Measurements from ENCODE around the gene COLEC11. TPM values are rescaled to one million over a fixed set of nuclear protein-coding genes. Genes with fewer than 3 reads are reported as not detected.

Gene COLEC11
- polyA plus RNA-seq, 1 donor = 1.5 TPM

DNA sequence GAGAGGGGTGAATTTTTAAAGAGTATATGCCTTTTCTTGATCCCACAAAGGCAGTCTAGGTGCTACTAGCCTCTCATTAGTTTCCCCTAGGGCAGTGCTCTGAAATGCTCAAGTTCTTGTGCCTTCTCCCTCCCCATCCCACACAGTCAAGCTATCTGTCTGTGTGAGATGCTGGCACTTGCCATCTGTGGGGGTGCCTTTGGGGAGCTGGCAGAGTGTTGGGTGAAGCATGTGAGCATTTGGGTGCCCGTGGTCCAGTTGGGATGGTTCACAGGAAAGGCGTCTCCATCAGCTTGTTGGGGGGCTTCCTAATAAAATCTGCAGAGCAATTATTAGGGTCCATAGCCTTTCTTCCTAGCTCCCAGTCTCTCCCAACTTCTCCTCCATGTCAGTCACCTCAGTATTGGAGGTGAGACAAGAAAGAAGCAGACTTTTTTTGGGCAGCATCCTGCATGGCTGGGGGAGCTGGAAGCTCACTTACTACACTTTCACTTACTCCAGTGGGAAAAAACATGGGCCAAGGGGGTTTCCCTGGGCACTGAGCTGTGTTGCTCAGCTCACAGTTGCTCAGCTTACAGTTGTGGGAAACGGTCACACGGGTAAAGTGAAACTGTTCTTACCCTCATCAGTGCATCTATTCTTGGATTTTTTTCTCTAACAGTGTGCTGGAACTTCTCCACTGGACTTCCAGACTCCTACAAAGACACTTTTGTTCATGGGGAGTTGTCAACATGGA lies 29.3 kb downstream of the COLEC11 start:
- peaks cover 2% of the 10 kb centered on the region for H3K4me1 ChIP-seq (ENCODE audit: control insufficient read depth, insufficient read depth, low read length)
- H3K9me3 ChIP-seq (ENCODE audit: control insufficient read depth, low read depth, low read length) = no peaks in the 10 kb centered on the region
- no peak overlapping the region for H3K27ac ChIP-seq (ENCODE audit: low read length)
- no peaks in the 10 kb centered on the region for H3K27me3 ChIP-seq (ENCODE audit: control insufficient read depth, insufficient read depth, low read length)
- no peaks in the 10 kb centered on the region for H3K36me3 ChIP-seq (ENCODE audit: control insufficient read depth, insufficient read depth, low read length)
- H3K4me3 ChIP-seq (ENCODE audit: low read length) = no peak overlapping the region
- DNase-seq = no peak
- no CpG with 5 or more reads among the region's 4 CpGs for WGBS (ENCODE audit: insufficient coverage, low lambda C conversion rate)

DNA sequence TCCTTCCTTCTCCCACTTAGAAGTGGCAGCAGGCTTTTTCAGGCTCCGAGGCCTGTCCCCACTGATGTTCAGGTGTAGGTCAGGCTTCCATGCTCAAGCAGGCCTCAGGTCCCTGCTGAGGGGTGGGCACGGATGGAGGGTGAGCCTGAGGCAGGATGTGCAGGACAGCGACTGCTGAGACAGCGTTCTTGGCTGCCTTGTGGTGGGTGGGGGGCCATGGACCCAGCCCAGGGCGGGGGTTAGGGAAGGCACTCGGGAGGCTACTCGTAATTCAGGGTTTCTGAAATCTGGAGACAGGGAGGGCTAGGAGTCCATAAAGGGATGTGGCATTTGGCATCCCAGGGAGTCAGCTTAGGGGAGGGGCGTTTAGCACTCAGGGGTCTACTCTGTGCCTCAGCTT lies 30.3 kb downstream of the COLEC11 start:
- DNase-seq = no peak
- H3K36me3 ChIP-seq (ENCODE audit: control insufficient read depth, insufficient read depth, low read length) = no peaks in the 10 kb centered on the region
- no peak overlapping the region for H3K27ac ChIP-seq (ENCODE audit: low read length)
- no peak overlapping the region for H3K4me3 ChIP-seq (ENCODE audit: low read length)
- no CpG with 5 or more reads among the region's 8 CpGs for WGBS (ENCODE audit: insufficient coverage, low lambda C conversion rate)
- H3K4me1 ChIP-seq (ENCODE audit: control insufficient read depth, insufficient read depth, low read length) = peaks cover 2% of the 10 kb centered on the region
- H3K27me3 ChIP-seq (ENCODE audit: control insufficient read depth, insufficient read depth, low read length) = no peaks in the 10 kb centered on the region
- no peaks in the 10 kb centered on the region for H3K9me3 ChIP-seq (ENCODE audit: control insufficient read depth, low read depth, low read length)

DNA sequence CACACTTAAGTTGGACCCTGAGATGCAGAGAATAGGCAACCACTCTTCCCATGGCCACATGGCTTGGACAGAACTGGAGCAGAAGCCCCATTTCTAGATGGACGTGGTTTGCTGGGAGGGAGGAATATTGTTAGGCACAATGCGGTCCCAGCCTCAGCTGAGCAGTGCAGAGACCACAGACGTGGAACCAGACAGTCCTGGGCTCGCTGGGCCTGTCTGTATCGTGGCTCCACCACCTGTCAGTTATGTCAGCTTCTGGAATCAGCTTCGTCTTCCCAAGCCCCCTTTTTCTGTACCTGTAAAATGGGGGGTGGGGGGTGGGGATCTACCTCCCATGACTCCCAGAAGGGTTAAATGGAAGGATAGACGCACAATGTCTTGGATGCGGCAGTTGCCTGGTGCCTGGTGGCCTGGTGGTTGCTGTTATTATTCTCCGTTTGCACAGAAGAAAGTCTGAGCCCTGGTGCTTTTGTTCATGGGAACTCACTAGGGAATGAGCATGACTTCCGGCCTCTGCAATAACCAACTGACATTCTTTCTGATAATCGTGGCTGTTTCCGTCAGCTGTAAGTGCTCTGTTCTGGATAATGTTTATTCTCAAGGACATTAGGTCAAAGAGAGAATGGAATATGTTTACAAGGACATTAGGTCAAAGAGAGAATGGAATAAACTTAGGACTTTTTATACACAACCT lies 31.4 kb downstream of the COLEC11 start:
- H3K27me3 ChIP-seq (ENCODE audit: control insufficient read depth, insufficient read depth, low read length) = no peaks in the 10 kb centered on the region
- peaks cover 2% of the 10 kb centered on the region for H3K4me1 ChIP-seq (ENCODE audit: control insufficient read depth, insufficient read depth, low read length)
- no peaks in the 10 kb centered on the region for H3K36me3 ChIP-seq (ENCODE audit: control insufficient read depth, insufficient read depth, low read length)
- H3K9me3 ChIP-seq (ENCODE audit: control insufficient read depth, low read depth, low read length) = no peaks in the 10 kb centered on the region
- H3K4me3 ChIP-seq (ENCODE audit: low read length) = no peak overlapping the region
- DNase-seq = peak in 1 of 2 donors; percentile 34
- 40% methylated on average over 1 of the region's 12 CpGs for WGBS (ENCODE audit: insufficient coverage, low lambda C conversion rate)
- H3K27ac ChIP-seq (ENCODE audit: low read length) = peak overlapping the region; percentile 10

DNA sequence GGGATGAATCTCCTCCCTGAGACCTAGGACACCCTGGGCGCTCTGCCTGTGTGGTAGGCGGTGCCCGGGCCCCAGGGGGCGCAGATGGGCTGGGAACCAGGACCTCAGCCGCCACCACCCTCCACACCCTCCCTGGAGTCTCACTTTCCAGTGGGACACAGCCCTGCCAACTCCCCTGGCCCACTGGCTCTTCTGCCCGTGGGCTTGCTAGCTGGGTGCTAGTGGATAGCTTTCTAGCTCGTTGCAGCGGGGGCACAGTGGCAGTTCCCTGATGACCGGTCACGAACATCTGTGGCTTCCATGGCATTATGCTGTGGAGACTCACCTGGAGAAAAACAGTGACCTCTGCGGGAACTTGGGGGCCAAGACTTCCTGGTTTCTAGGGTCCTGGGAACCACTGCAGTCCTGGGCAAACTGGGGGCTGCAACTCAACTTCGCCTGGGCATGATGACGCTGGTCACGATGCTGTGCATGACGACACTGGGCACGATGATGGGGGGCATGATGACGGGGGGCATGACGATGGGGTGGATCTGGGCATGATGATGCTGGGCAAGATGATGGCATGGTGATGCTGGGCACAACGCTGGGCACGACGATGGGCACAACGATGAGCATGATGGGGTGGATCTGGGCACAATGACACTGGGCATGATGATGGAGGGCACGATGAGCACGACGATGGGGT lies 32.0 kb downstream of the COLEC11 start:
- peaks cover 2% of the 10 kb centered on the region for H3K4me1 ChIP-seq (ENCODE audit: control insufficient read depth, insufficient read depth, low read length)
- WGBS (ENCODE audit: insufficient coverage, low lambda C conversion rate) = no CpG with 5 or more reads among the region's 25 CpGs
- no peaks in the 10 kb centered on the region for H3K9me3 ChIP-seq (ENCODE audit: control insufficient read depth, low read depth, low read length)
- no peaks in the 10 kb centered on the region for H3K27me3 ChIP-seq (ENCODE audit: control insufficient read depth, insufficient read depth, low read length)
- H3K4me3 ChIP-seq (ENCODE audit: low read length) = no peak overlapping the region
- no peak for DNase-seq
- no peaks in the 10 kb centered on the region for H3K36me3 ChIP-seq (ENCODE audit: control insufficient read depth, insufficient read depth, low read length)
- H3K27ac ChIP-seq (ENCODE audit: low read length) = no peak overlapping the region

DNA sequence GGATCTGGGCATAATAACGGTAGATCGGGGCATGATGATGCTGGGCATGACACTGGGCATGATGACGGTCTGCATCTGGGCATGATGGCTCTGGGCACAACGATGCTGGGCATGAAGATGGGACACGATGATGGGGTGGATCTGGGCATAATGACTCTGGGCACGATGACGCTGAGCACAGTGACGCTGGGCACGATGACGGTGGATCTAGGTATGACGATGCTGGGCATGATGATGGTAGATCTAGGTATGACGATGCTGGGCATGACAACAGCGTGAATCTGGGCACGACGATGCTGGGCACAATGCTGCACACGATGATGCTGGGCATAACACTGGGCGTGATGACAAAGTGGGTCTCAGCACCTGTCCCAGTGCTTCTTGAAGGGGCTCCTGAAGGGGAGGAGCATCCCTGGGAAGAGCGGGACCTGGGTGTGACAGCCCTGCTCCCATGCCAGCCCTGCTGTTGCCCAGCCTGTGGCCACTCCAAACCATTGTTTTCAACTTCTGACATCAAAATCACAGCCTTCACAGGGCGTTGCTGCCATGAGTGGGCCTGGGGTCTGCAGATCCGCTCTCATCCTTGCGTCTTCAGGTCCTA lies 32.7 kb downstream of the COLEC11 start:
- no peak for DNase-seq
- H3K27ac ChIP-seq (ENCODE audit: low read length) = no peak overlapping the region
- WGBS (ENCODE audit: insufficient coverage, low lambda C conversion rate) = no CpG with 5 or more reads among the region's 21 CpGs

DNA sequence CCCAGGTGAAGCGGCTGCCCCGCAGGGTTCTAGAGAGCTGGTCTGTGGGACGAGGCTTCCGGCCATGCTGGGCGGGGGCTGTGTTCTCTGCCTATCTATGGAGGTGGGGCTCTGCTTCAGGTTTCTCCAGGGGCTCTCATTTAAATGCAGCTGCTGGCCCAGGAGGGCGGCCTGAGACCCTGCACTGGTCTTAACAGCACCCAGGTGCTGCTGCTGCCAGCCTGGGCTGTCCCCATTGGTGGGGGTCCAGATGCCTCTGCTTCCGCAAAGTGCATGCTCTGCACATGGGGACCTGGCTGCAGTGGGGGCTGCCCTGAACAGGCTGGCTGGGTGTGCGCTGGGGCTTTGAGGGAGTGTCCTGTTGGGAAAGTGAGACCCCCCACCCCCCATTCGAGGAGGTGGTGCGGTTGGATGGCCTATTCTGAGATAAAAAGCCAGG lies 33.3 kb downstream of the COLEC11 start:
- no peaks in the 10 kb centered on the region for H3K9me3 ChIP-seq (ENCODE audit: control insufficient read depth, low read depth, low read length)
- no peaks in the 10 kb centered on the region for H3K36me3 ChIP-seq (ENCODE audit: control insufficient read depth, insufficient read depth, low read length)
- no peak overlapping the region for H3K4me3 ChIP-seq (ENCODE audit: low read length)
- no CpG with 5 or more reads among the region's 10 CpGs for WGBS (ENCODE audit: insufficient coverage, low lambda C conversion rate)
- no peaks in the 10 kb centered on the region for H3K27me3 ChIP-seq (ENCODE audit: control insufficient read depth, insufficient read depth, low read length)
- no peak for DNase-seq
- H3K27ac ChIP-seq (ENCODE audit: low read length) = no peak overlapping the region
- H3K4me1 ChIP-seq (ENCODE audit: control insufficient read depth, insufficient read depth, low read length) = peaks cover 2% of the 10 kb centered on the region

More for the DNA sequence above, 32.7 kb downstream of the COLEC11 start:
- H3K27me3 ChIP-seq (ENCODE audit: control insufficient read depth, insufficient read depth, low read length) = no peaks in the 10 kb centered on the region
- no peak overlapping the region for H3K4me3 ChIP-seq (ENCODE audit: low read length)
- H3K4me1 ChIP-seq (ENCODE audit: control insufficient read depth, insufficient read depth, low read length) = peaks cover 2% of the 10 kb centered on the region
- no peaks in the 10 kb centered on the region for H3K9me3 ChIP-seq (ENCODE audit: control insufficient read depth, low read depth, low read length)
- H3K36me3 ChIP-seq (ENCODE audit: control insufficient read depth, insufficient read depth, low read length) = no peaks in the 10 kb centered on the region

DNA sequence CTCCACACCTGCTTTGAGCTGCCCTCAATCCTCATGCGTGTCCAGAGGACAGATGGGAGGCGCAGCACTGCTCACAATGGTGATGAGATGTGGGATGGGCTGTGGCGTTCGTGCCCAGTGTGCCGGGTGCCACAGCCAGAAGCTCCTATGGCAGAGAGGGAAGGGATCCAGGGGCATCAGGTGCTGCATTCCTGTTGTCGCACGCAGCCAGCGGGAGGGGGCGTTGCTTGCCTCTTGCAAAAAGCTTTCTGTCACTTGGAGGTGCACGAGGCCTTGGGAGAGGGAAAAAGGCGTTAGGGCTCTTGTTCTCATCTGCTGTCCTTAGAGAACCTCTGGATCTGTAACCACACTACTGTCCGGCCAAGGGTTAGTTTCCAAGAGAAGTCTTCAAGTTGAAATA lies 33.9 kb downstream of the COLEC11 start:
- Histone ChIP-seq H3K27me3 (ENCODE audit: control insufficient read depth, insufficient read depth, low read length) (no peaks in the 10 kb centered on the region), H3K4me1 (ENCODE audit: control insufficient read depth, insufficient read depth, low read length) (peaks cover 2% of the 10 kb centered on the region), H3K27ac (ENCODE audit: low read length) (no peak overlapping the region), H3K4me3 (ENCODE audit: low read length) (no peak overlapping the region), H3K36me3 (ENCODE audit: control insufficient read depth, insufficient read depth, low read length) (no peaks in the 10 kb centered on the region), H3K9me3 (ENCODE audit: control insufficient read depth, low read depth, low read length) (no peaks in the 10 kb centered on the region)
- no CpG with 5 or more reads among the region's 12 CpGs for WGBS (ENCODE audit: insufficient coverage, low lambda C conversion rate)
- no peak for DNase-seq

DNA sequence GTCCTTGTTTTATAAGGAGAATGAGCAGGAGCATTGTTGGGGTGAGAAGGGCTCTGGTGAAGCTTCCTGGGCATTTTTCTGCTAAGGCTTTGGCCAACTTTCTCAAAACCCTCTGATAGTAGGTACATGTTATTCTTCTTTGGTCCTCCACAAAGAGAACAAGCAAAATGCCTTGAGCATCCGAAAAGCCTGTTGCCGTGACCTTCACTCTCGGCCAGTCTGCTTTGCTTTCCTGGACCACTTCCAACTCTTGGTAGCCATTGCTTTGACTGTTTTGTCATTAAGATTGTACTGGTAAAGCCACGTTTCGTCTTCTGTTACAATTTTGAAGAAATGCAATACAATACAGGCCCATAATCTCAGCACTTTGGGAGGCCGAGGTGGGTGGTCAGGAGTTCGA lies 35.7 kb downstream of the COLEC11 start:
- Histone ChIP-seq H3K4me3 (ENCODE audit: low read length) (no peak overlapping the region), H3K27ac (ENCODE audit: low read length) (no peak overlapping the region), H3K4me1 (ENCODE audit: control insufficient read depth, insufficient read depth, low read length) (peaks cover 2% of the 10 kb centered on the region), H3K27me3 (ENCODE audit: control insufficient read depth, insufficient read depth, low read length) (no peaks in the 10 kb centered on the region), H3K9me3 (ENCODE audit: control insufficient read depth, low read depth, low read length) (no peaks in the 10 kb centered on the region), H3K36me3 (ENCODE audit: control insufficient read depth, insufficient read depth, low read length) (no peaks in the 10 kb centered on the region)
- DNase-seq = no peak
- WGBS (ENCODE audit: insufficient coverage, low lambda C conversion rate) = no CpG with 5 or more reads among the region's 7 CpGs

DNA sequence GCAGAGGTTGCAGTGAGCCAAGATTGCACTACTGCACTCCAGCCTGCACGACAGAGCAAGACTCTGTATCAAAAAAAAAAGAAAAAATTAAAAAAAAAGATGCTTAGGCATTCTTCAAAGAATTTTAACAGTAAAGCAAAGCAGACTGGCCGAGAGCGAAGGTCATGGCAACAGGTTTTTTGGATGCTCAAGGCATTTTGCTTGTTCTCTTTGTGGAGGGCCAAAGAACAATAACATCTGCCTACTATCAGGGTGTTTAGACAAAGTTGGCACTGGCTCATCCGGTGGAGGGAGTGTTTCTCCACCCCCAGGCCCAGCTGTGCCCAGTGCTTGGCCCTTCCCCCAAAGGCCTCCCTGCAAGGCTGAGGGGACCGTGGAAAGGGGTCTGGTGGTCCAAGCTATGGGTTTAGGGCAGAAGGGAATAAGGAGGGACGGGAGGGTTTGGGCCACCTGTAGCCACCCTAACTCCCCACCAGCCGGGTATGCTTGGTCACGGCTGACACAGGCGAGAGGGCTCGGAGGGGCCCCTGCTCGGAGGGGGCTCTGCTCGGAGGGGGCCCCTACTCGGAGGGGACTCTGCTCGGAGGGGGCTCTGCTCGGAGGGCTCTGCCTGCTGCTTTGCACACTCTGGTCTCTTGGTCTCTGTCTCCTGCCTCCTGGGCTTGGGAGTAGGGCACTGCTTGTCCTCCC lies 36.4 kb downstream of the COLEC11 start:
- peaks cover 2% of the 10 kb centered on the region for H3K4me1 ChIP-seq (ENCODE audit: control insufficient read depth, insufficient read depth, low read length)
- no peaks in the 10 kb centered on the region for H3K9me3 ChIP-seq (ENCODE audit: control insufficient read depth, low read depth, low read length)
- DNase-seq = no peak
- no peak overlapping the region for H3K4me3 ChIP-seq (ENCODE audit: low read length)
- no peak overlapping the region for H3K27ac ChIP-seq (ENCODE audit: low read length)
- H3K36me3 ChIP-seq (ENCODE audit: control insufficient read depth, insufficient read depth, low read length) = no peaks in the 10 kb centered on the region
- no CpG with 5 or more reads among the region's 15 CpGs for WGBS (ENCODE audit: insufficient coverage, low lambda C conversion rate)
- no peaks in the 10 kb centered on the region for H3K27me3 ChIP-seq (ENCODE audit: control insufficient read depth, insufficient read depth, low read length)
